ENCODE results near the gene ZNF33B. TPM values are rescaled to one million over a fixed set of nuclear protein-coding genes. Genes with fewer than 3 reads are reported as not detected.
A peak's percentile ranks its signal among the peaks of the same experiment; 100 is the strongest.
"Not testable (repeated sequence)": the region's sequence is repeated elsewhere in the genome, so short reads cannot be mapped to it uniquely, and the experiment has no call there.

ZNF33B gene
- total RNA-seq, 2 experiments from 2014 or later = 12.6 to 19.9 TPM

DNA sequence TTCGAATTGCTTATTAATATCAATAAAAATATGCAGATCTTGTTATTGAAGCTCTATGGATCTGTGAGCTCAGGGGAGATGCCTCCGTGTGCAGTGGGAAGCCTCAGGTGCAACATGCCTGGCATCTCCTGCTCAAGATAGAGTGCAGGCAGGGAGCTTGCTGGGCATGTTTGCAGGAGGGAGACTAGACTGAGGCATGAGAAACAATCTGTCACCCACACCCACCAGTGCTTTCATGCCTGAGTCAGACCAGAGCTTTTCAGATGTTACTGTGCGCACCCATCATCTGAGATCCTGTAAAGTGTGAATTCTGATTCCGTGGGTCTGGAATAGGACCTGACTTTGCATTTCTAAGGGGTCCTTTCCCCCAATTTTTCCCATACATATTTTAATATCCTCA lies 62.0 kb downstream of the ZNF33B start:
- intact Hi-C loops (cut with micrococcal nuclease; ENCODE audit: unreplicated experiment) = no loop called here
- ChIA-PET CTCF (ENCODE audit: unreplicated experiment) (no interaction called here), POLR2A (interaction anchor here (1.3 kb wide), 1 partner anchor 34 kb away, joined by 3 read pairs; no protein-coding TSS in a partner anchor)

DNA sequence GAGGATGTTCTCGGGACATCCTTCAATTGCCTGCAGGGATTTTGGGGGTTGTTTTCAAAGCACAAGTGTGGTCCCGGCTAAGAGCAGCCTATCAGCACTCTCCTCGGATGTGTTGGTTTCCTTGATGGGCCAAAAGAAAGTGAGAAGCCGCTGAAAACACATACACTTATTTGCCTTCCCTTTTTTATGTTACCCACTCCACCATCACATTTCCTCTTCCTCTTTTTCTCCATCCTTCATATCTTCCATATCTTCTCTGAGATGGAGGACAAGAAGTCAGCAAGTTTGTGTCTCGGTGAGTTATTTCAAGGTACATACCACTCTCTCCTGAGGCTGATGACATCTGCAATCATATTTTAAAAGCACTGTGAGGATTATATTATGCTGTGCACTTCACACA lies 64.0 kb downstream of the ZNF33B start:
- Histone ChIP-seq H3K36me3 (ENCODE audit: insufficient read depth, low read length) (no peaks in the 10 kb centered on the region), H3K9me3 (ENCODE audit: low read length) (no peaks in the 10 kb centered on the region; the same call in 1 of the 2 replicates), H2AFZ (ENCODE audit: low read length) (peak overlapping the region; percentile 58; the same call in 1 of the 2 replicates), H3K27ac (ENCODE audit: low read depth, low read length, poor library complexity, severe bottlenecking) (no peak overlapping the region), H3K4me1 (ENCODE audit: insufficient read depth, low read length, poor library complexity, severe bottlenecking) (no peaks in the 10 kb centered on the region), H3K79me2 (ENCODE audit: insufficient read depth, low read depth, low read length) (no peaks in the 10 kb centered on the region), H3K4me2 (ENCODE audit: low read length) (0 out of 2 replicates have a peak overlapping the region, but pooled peaks have one; percentile 11), H3K9me2 (ENCODE audit: insufficient read depth, low read length) (no peaks in the 10 kb centered on the region), H3K4me3 (ENCODE audit: low read depth, low read length, poor library complexity, severe bottlenecking) (no peak overlapping the region), H4K20me1 (ENCODE audit: insufficient read depth, low read length) (no peaks in the 10 kb centered on the region)
- intact Hi-C loops (cut with micrococcal nuclease; ENCODE audit: unreplicated experiment) = no loop called here
- BruUV-seq (replicated peaks) = no TSS peak
- POLR2A ChIA-PET = no interaction called here
- CTCF ChIA-PET (ENCODE audit: unreplicated experiment) = no interaction called here
- DNase-seq (ENCODE audit: low spot score) = no peak
- TF ChIP-seq, protein P1, sequence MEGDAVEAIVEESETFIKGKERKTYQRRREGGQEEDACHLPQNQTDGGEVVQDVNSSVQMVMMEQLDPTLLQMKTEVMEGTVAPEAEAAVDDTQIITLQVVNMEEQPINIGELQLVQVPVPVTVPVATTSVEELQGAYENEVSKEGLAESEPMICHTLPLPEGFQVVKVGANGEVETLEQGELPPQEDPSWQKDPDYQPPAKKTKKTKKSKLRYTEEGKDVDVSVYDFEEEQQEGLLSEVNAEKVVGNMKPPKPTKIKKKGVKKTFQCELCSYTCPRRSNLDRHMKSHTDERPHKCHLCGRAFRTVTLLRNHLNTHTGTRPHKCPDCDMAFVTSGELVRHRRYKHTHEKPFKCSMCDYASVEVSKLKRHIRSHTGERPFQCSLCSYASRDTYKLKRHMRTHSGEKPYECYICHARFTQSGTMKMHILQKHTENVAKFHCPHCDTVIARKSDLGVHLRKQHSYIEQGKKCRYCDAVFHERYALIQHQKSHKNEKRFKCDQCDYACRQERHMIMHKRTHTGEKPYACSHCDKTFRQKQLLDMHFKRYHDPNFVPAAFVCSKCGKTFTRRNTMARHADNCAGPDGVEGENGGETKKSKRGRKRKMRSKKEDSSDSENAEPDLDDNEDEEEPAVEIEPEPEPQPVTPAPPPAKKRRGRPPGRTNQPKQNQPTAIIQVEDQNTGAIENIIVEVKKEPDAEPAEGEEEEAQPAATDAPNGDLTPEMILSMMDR (conservative IDR thresholded peaks at IDR 0.05; ENCODE audit: low read length) = no peak
- TF ChIP-seq EZH2phosphoT487 (IDR thresholded peaks at IDR 0.05; ENCODE audit: borderline replicate concordance, low read depth, low read length) = no peak

More for the DNA sequence above, 62.0 kb downstream of the ZNF33B start:
- Histone ChIP-seq H4K20me1 (ENCODE audit: insufficient read depth, low read length) (no peaks in the 10 kb centered on the region), H3K9me2 (ENCODE audit: insufficient read depth, low read length) (no peaks in the 10 kb centered on the region), H3K9me3 (ENCODE audit: low read length) (no peaks in the 10 kb centered on the region), H3K4me3 (ENCODE audit: low read depth, low read length, poor library complexity, severe bottlenecking) (no peak overlapping the region), H3K79me2 (ENCODE audit: insufficient read depth, low read depth, low read length) (no peaks in the 10 kb centered on the region), H2AFZ (ENCODE audit: low read length) (no peak overlapping the region), H3K27ac (ENCODE audit: low read depth, low read length, poor library complexity, severe bottlenecking) (no peak overlapping the region), H3K36me3 (ENCODE audit: insufficient read depth, low read length) (no peaks in the 10 kb centered on the region), H3K4me2 (ENCODE audit: low read length) (no peak overlapping the region), H3K4me1 (ENCODE audit: insufficient read depth, low read length, poor library complexity, severe bottlenecking) (no peaks in the 10 kb centered on the region)
- no TSS peak for BruUV-seq (replicated peaks)
- no peak for TF ChIP-seq EZH2phosphoT487 (IDR thresholded peaks at IDR 0.05; ENCODE audit: borderline replicate concordance, low read depth, low read length)
- TF ChIP-seq, protein P1 (conservative IDR thresholded peaks at IDR 0.05; ENCODE audit: low read length) = no peak
- no peak for DNase-seq (ENCODE audit: low spot score)

GRCh38 chr10:42556931-42557330 lies 81.4 kb downstream of the ZNF33B start:
- Histone ChIP-seq H3K27ac (ENCODE audit: low read depth, low read length, poor library complexity, severe bottlenecking) (no peak overlapping the region), H4K20me1 (ENCODE audit: insufficient read depth, low read length) (no peaks in the 10 kb centered on the region), H3K9me3 (ENCODE audit: low read length) (no peaks in the 10 kb centered on the region), H3K4me2 (ENCODE audit: low read length) (no peak overlapping the region), H2AFZ (ENCODE audit: low read length) (no peak overlapping the region), H3K4me3 (ENCODE audit: low read depth, low read length, poor library complexity, severe bottlenecking) (no peak overlapping the region), H3K9me2 (ENCODE audit: insufficient read depth, low read length) (no peaks in the 10 kb centered on the region), H3K36me3 (ENCODE audit: insufficient read depth, low read length) (no peaks in the 10 kb centered on the region), H3K4me1 (ENCODE audit: insufficient read depth, low read length, poor library complexity, severe bottlenecking) (peaks cover 18% of the 10 kb centered on the region), H3K79me2 (ENCODE audit: insufficient read depth, low read depth, low read length) (peaks cover 4% of the 10 kb centered on the region; the same call in 1 of the 2 replicates)
- intact Hi-C loops (cut with micrococcal nuclease; ENCODE audit: unreplicated experiment) = loop anchor here (10.0 kb wide), 1 partner anchor 578 kb away; the partner anchor contains the start of gene CSGALNACT2
- BruUV-seq (replicated peaks) = no TSS peak
- no peak for DNase-seq (ENCODE audit: low spot score)
- ChIA-PET POLR2A (interaction anchor here (0.6 kb wide), 1 partner anchor 994 kb away, joined by 5 read pairs; no protein-coding TSS in a partner anchor), CTCF (ENCODE audit: unreplicated experiment) (no interaction called here)
- TF ChIP-seq, protein P1 (conservative IDR thresholded peaks at IDR 0.05; ENCODE audit: low read length) = no peak
- no peak for TF ChIP-seq EZH2phosphoT487 (IDR thresholded peaks at IDR 0.05; ENCODE audit: borderline replicate concordance, low read depth, low read length)

GRCh38 chr10:42553576-42553975 lies 84.8 kb downstream of the ZNF33B start:
- peak overlapping the region; percentile 98 for H2AFZ ChIP-seq (ENCODE audit: low read length)
- H3K79me2 ChIP-seq (ENCODE audit: insufficient read depth, low read depth, low read length) = peaks cover 17% of the 10 kb centered on the region; the same call in 1 of the 2 replicates
- H4K20me1 ChIP-seq (ENCODE audit: insufficient read depth, low read length); H3K27ac ChIP-seq (ENCODE audit: low read depth, low read length, poor library complexity, severe bottlenecking); BruUV-seq (replicated peaks); CTCF ChIA-PET (ENCODE audit: unreplicated experiment); DNase-seq (ENCODE audit: low spot score); H3K9me3 ChIP-seq (ENCODE audit: low read length); H3K9me2 ChIP-seq (ENCODE audit: insufficient read depth, low read length): not testable (repeated sequence)
- POLR2A ChIA-PET = interaction anchor here (1.0 kb wide), 1 partner anchor 9 kb away, joined by 3 read pairs; no protein-coding TSS in a partner anchor
- H3K4me3 ChIP-seq (ENCODE audit: low read depth, low read length, poor library complexity, severe bottlenecking) = peak overlapping the region; percentile 89
- peaks cover 19% of the 10 kb centered on the region for H3K36me3 ChIP-seq (ENCODE audit: insufficient read depth, low read length)
- peak overlapping the region; percentile 79 for H3K4me2 ChIP-seq (ENCODE audit: low read length)
- peaks cover 28% of the 10 kb centered on the region for H3K4me1 ChIP-seq (ENCODE audit: insufficient read depth, low read length, poor library complexity, severe bottlenecking)
- intact Hi-C loops (cut with micrococcal nuclease; ENCODE audit: unreplicated experiment) = loop anchor here (10.0 kb wide), 1 partner anchor 581 kb away; the partner anchor contains the start of gene CSGALNACT2

All from OCI-LY7 (cell line).